Ishikawa (cell line): ENCODE data around the gene ST3GAL3.

Source experiments
- CREB1 ChIP-seq: IDR thresholded peaks from 2 replicates; pipeline ENCODE4 v1.6.1; 2012; ENCODE audit warnings: low read depth
- EGR1 ChIP-seq: IDR thresholded peaks from 2 replicates; pipeline ENCODE4 v1.6.1; 2012
- EP300 ChIP-seq: IDR thresholded peaks from 2 replicates; pipeline ENCODE4 v1.6.1; 2012; ENCODE audit warnings: borderline replicate concordance
- NFIC ChIP-seq: IDR thresholded peaks from 2 replicates; pipeline ENCODE4 v1.6.1; 2012
- RAD21 ChIP-seq: IDR thresholded peaks from 2 replicates; pipeline ENCODE4 v1.6.1; 2012; ENCODE audit warnings: low read depth
- TAF1 ChIP-seq: IDR thresholded peaks from 2 replicates; pipeline ENCODE4 v1.6.1; 2012; ENCODE audit warnings: low read depth, mild to moderate bottlenecking
- TCF12 ChIP-seq: IDR thresholded peaks from 2 replicates; pipeline ENCODE4 v1.6.1; 2012; ENCODE audit warnings: low read depth
- YY1 ChIP-seq: IDR thresholded peaks from 2 replicates; pipeline ENCODE4 v1.6.1; 2012; ENCODE audit warnings: low read depth
- ZBTB7A ChIP-seq: IDR thresholded peaks from 2 replicates; pipeline ENCODE4 v1.6.1; 2012; ENCODE audit warnings: low read depth
- TF ChIP-seq, protein P1 (sequence below): IDR thresholded peaks from 2 replicates; pipeline ENCODE4 v1.6.1; 2012; ENCODE audit warnings: low read depth, mild to moderate bottlenecking
- TF ChIP-seq, protein P2 (sequence below): IDR thresholded peaks from 2 replicates; pipeline ENCODE4 v1.6.1; 2012

DNA sequence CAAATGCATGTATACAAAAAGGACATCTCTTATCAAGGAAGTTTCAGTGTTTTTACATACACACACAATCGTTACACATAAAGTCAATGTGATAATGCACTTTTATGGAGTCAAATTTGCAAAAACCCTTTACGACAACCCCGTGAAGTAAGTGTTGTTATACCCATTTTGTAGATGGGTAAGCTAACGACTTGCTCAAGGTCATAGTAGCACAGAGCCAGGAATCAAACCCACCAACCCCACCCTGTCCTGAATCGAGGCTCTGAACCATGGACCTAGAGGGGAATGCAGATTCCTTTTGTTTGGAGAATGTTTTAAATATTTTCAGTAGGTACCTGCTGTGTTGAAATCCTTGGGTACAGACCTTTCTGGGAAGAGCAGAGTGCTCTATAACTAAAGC is 148.9 kb downstream of the ST3GAL3 start:
- TF ChIP-seq TCF12 = no peak
- no peak for TF ChIP-seq TAF1
- no peak for TF ChIP-seq RAD21
- TF ChIP-seq, protein P1, sequence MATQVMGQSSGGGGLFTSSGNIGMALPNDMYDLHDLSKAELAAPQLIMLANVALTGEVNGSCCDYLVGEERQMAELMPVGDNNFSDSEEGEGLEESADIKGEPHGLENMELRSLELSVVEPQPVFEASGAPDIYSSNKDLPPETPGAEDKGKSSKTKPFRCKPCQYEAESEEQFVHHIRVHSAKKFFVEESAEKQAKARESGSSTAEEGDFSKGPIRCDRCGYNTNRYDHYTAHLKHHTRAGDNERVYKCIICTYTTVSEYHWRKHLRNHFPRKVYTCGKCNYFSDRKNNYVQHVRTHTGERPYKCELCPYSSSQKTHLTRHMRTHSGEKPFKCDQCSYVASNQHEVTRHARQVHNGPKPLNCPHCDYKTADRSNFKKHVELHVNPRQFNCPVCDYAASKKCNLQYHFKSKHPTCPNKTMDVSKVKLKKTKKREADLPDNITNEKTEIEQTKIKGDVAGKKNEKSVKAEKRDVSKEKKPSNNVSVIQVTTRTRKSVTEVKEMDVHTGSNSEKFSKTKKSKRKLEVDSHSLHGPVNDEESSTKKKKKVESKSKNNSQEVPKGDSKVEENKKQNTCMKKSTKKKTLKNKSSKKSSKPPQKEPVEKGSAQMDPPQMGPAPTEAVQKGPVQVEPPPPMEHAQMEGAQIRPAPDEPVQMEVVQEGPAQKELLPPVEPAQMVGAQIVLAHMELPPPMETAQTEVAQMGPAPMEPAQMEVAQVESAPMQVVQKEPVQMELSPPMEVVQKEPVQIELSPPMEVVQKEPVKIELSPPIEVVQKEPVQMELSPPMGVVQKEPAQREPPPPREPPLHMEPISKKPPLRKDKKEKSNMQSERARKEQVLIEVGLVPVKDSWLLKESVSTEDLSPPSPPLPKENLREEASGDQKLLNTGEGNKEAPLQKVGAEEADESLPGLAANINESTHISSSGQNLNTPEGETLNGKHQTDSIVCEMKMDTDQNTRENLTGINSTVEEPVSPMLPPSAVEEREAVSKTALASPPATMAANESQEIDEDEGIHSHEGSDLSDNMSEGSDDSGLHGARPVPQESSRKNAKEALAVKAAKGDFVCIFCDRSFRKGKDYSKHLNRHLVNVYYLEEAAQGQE = no peak
- TF ChIP-seq EP300 = no peak
- TF ChIP-seq NFIC = no peak
- TF ChIP-seq CREB1 = no peak
- TF ChIP-seq, protein P2, sequence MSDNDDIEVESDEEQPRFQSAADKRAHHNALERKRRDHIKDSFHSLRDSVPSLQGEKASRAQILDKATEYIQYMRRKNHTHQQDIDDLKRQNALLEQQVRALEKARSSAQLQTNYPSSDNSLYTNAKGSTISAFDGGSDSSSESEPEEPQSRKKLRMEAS = no peak
- TF ChIP-seq YY1 = no peak
- TF ChIP-seq ZBTB7A = no peak
- TF ChIP-seq EGR1 = no peak
